NT2/D1 (cell line): Measurements from ENCODE around the gene TXNL4B.
"Not testable (repeated sequence)": the region's sequence is repeated elsewhere in the genome, so short reads cannot be mapped to it uniquely, and the experiment has no call there.

Experiments used
- DNase-seq: peaks from one replicate; pipeline ENCODE4 v3.0.0-alpha.2; 2011; ENCODE audit warnings: low read depth, low spot score
- H3K27me3 ChIP-seq: 2 replicates; pipeline ENCODE4 v1.6.0; 2011; ENCODE audit warnings: mild to moderate bottlenecking; ENCODE audit not compliant: insufficient read length, insufficient read depth
- H3K36me3 ChIP-seq: 2 replicates; pipeline ENCODE4 v1.6.1; 2011; ENCODE audit warnings: mild to moderate bottlenecking, low read length, mixed read lengths; ENCODE audit not compliant: insufficient read depth, insufficient read length
- H3K4me1 ChIP-seq: 2 replicates; pipeline ENCODE4 v1.5.1; 2011; ENCODE audit not compliant: insufficient read depth, insufficient read length
- H3K4me3 ChIP-seq: 2 replicates; pipeline ENCODE4 v1.5.1; 2011; ENCODE audit warnings: low read depth; ENCODE audit not compliant: insufficient read length
- H3K9ac ChIP-seq: 2 replicates; pipeline ENCODE4 v1.6.0; 2011; ENCODE audit warnings: low read depth; ENCODE audit not compliant: insufficient read length
- H3K9me3 ChIP-seq: 2 replicates; pipeline ENCODE4 v1.5.1; 2011; ENCODE audit warnings: mild to moderate bottlenecking, low read length; ENCODE audit not compliant: insufficient read depth
- SUZ12 ChIP-seq: IDR thresholded peaks from 2 replicates; pipeline ENCODE4 v1.6.1; 2011; ENCODE audit not compliant: insufficient read length, insufficient read depth; ENCODE audit errors: extremely low read depth
- YY1 ChIP-seq: IDR thresholded peaks from 2 replicates; pipeline ENCODE4 v1.6.1; 2011; ENCODE audit not compliant: insufficient read length, insufficient read depth
- ZNF274 ChIP-seq: IDR thresholded peaks from 2 replicates; pipeline ENCODE4 v1.6.1; 2011; ENCODE audit warnings: mild to moderate bottlenecking, low read depth, low read length

Gene TXNL4B

GRCh38 chr16:72055911-72056310 lies 37.5 kb downstream of the TXNL4B start:
- TF ChIP-seq SUZ12 (no peak), ZNF274 (no peak), YY1 (no peak)
- H3K36me3 ChIP-seq = no peaks in the 10 kb centered on the region
- peaks cover 2% of the 10 kb centered on the region for H3K4me1 ChIP-seq
- no peaks in the 10 kb centered on the region for H3K27me3 ChIP-seq
- no peak overlapping the region for H3K9ac ChIP-seq
- H3K9me3 ChIP-seq = no peaks in the 10 kb centered on the region
- no peak for DNase-seq
- H3K4me3 ChIP-seq = no peak overlapping the region

- H3K4me1 ChIP-seq, DNase-seq, H3K36me3 ChIP-seq, H3K27me3 ChIP-seq, H3K9me3 ChIP-seq, H3K9ac ChIP-seq, H3K4me3 ChIP-seq: not testable (repeated sequence)
These were observed 39.1 kb downstream of the TXNL4B start, which contains the start of gene HP for GRCh38 chr16:72054254-72054847. Gene HP, plus strand, starts transcription at chr16:72054505. Its CDS starts 148 bp downstream, at chr16:72054653.

- no peaks in the 10 kb centered on the region for H3K4me1 ChIP-seq
- no peak for DNase-seq
- TF ChIP-seq ZNF274 (no peak), YY1 (no peak), SUZ12 (no peak)
- peaks cover 16% of the 10 kb centered on the region for H3K9me3 ChIP-seq
- H3K9ac ChIP-seq = no peak overlapping the region
- H3K36me3 ChIP-seq = no peaks in the 10 kb centered on the region
- H3K27me3 ChIP-seq = no peaks in the 10 kb centered on the region
- H3K4me3 ChIP-seq = no peak overlapping the region
These were observed 41.6 kb downstream of the TXNL4B start for GRCh38 chr16:72051818-72052217.

- Histone ChIP-seq H3K27me3 (no peaks in the 10 kb centered on the region), H3K36me3 (no peaks in the 10 kb centered on the region), H3K4me3 (no peak overlapping the region), H3K9ac (no peak overlapping the region), H3K4me1 (no peaks in the 10 kb centered on the region), H3K9me3 (peaks cover 16% of the 10 kb centered on the region)
- no peak for DNase-seq
- TF ChIP-seq ZNF274 (no peak), YY1 (no peak), SUZ12 (no peak)
These were observed 42.5 kb downstream of the TXNL4B start for GRCh38 chr16:72050769-72051464.

GRCh38 chr16:72049110-72049509 lies 44.3 kb downstream of the TXNL4B start:
- no peak for TF ChIP-seq YY1
- no peak for TF ChIP-seq SUZ12
- no peak for TF ChIP-seq ZNF274
- H3K27me3 ChIP-seq = no peaks in the 10 kb centered on the region
- no peak overlapping the region for H3K4me3 ChIP-seq
- H3K9me3 ChIP-seq = peaks cover 16% of the 10 kb centered on the region
- no peak for DNase-seq
- H3K9ac ChIP-seq = no peak overlapping the region
- H3K4me1 ChIP-seq = no peaks in the 10 kb centered on the region
- H3K36me3 ChIP-seq = no peaks in the 10 kb centered on the region

GRCh38 chr16:72044825-72045359 lies 48.5 kb downstream of the TXNL4B start:
- Histone ChIP-seq H3K4me1 (no peaks in the 10 kb centered on the region), H3K27me3 (no peaks in the 10 kb centered on the region), H3K36me3 (no peaks in the 10 kb centered on the region), H3K4me3 (no peak overlapping the region), H3K9ac (no peak overlapping the region), H3K9me3 (peaks cover 13% of the 10 kb centered on the region)
- DNase-seq = no peak
- TF ChIP-seq YY1 (no peak), SUZ12 (no peak), ZNF274 (no peak)

- Histone ChIP-seq H3K9ac (no peak overlapping the region), H3K27me3 (no peaks in the 10 kb centered on the region), H3K9me3 (peaks cover 7% of the 10 kb centered on the region), H3K4me1 (no peaks in the 10 kb centered on the region), H3K36me3 (no peaks in the 10 kb centered on the region), H3K4me3 (no peak overlapping the region)
- no peak for TF ChIP-seq SUZ12
- TF ChIP-seq YY1 = no peak
- DNase-seq = no peak
These were observed 49.1 kb downstream of the TXNL4B start for GRCh38 chr16:72044296-72044695.
